Stimulated activated CD4-positive, alpha-beta T cell treated with anti-CD3 and anti-CD28 coated beads, Interleukin-1b, Interleukin-23, amount 100 ng/mL, for 4 hours (primary cell): ENCODE measurements around the gene TMEM39A.

Experiments
- DNase-seq, 2 donors: peaks; one replicate each; pipeline ENCODE4 v3.0.0-alpha.2; 2020; ENCODE audit warnings: low read depth in 2 of 2

The TMEM39A gene

GRCh38 chr3:119463171-119464169, at the start of gene TMEM39A:
TMEM39A (minus strand) TSS chr3:119463615; CDS start chr3:119462074, 1,541 bp downstream.
- peak; percentile 97 to 98 for DNase-seq

- no peak for DNase-seq
These were observed 47.3 kb upstream of the TMEM39A start for GRCh38 chr3:119510690-119511089.

- DNase-seq, result no peak
These were observed 44.9 kb upstream of the TMEM39A start for GRCh38 chr3:119508172-119508845.

- DNase-seq, result no peak
These were observed 44.0 kb upstream of the TMEM39A start for GRCh38 chr3:119507404-119507803.

- no peak for DNase-seq
These were observed 43.2 kb upstream of the TMEM39A start for GRCh38 chr3:119506631-119507030.

- DNase-seq, result no peak
These were observed 37.5 kb upstream of the TMEM39A start for GRCh38 chr3:119500901-119501300.

- no peak for DNase-seq
These were observed 36.9 kb upstream of the TMEM39A start for GRCh38 chr3:119500265-119500664.

- peak; percentile 95 to 96 for DNase-seq
These were observed 35.0 kb upstream of the TMEM39A start, which contains the start of gene TIMMDC1 for GRCh38 chr3:119498186-119499011. TIMMDC1 (plus strand) TSS chr3:119498547; CDS start chr3:119498734, 187 bp downstream.

GRCh38 chr3:119497820-119498185, 34.4 kb upstream of the TMEM39A start:
- DNase-seq, result no peak

GRCh38 chr3:119494597-119494996, 31.2 kb upstream of the TMEM39A start:
- no peak for DNase-seq

GRCh38 chr3:119492810-119493209, 29.4 kb upstream of the TMEM39A start:
- no peak for DNase-seq

GRCh38 chr3:119492128-119492527, 28.7 kb upstream of the TMEM39A start:
- no peak for DNase-seq

GRCh38 chr3:119490153-119490552, 26.7 kb upstream of the TMEM39A start:
- DNase-seq, result no peak

GRCh38 chr3:119485563-119485962, 22.1 kb upstream of the TMEM39A start:
- DNase-seq, result no peak

- DNase-seq, result no peak
These were observed 19.7 kb upstream of the TMEM39A start for GRCh38 chr3:119483101-119483500.

- no peak for DNase-seq
These were observed 17.7 kb upstream of the TMEM39A start for GRCh38 chr3:119481079-119481478.

GRCh38 chr3:119470866-119471265, 7.5 kb upstream of the TMEM39A start:
- no peak for DNase-seq

GRCh38 chr3:119469418-119470189, 6.2 kb upstream of the TMEM39A start:
- no peak for DNase-seq

- no peak for DNase-seq
These were observed 4.6 kb upstream of the TMEM39A start for GRCh38 chr3:119468041-119468440.

GRCh38 chr3:119457246-119457645, 6.2 kb downstream of the TMEM39A start:
- DNase-seq, result no peak

- no peak for DNase-seq
These were observed 6.9 kb downstream of the TMEM39A start for GRCh38 chr3:119456469-119456868.
